Large intestine (tissue), 3 donors: ENCODE results near the gene GUCA1C. TPM values are rescaled to one million over a fixed set of nuclear protein-coding genes. Genes with fewer than 3 reads are reported as not detected.
A peak's percentile ranks its signal among the peaks of the same experiment; 100 is the strongest.

Source experiments
- DNase-seq, 2 donors: peaks; one replicate each; pipeline versions ENCODE4 v3.0.0 to v3.0.0-alpha.2; 2013
- H3K27ac ChIP-seq: one replicate; pipeline ENCODE4 v1.5.1; 2013; ENCODE audit warnings: low read length
- H3K27me3 ChIP-seq: 2 replicates; pipeline ENCODE4 v1.6.1; 2013; ENCODE audit warnings: low read length; ENCODE audit not compliant: control insufficient read depth, insufficient read depth
- H3K36me3 ChIP-seq: 2 replicates; pipeline ENCODE4 v1.6.1; 2013; ENCODE audit warnings: low read length; ENCODE audit not compliant: control insufficient read depth, insufficient read depth
- H3K4me1 ChIP-seq: one replicate; pipeline ENCODE4 v1.6.1; 2013; ENCODE audit warnings: low read length; ENCODE audit not compliant: control insufficient read depth, insufficient read depth
- H3K4me3 ChIP-seq: one replicate; pipeline ENCODE4 v1.5.1; 2013; ENCODE audit warnings: low read length
- H3K9me3 ChIP-seq: one replicate; pipeline ENCODE4 v1.6.1; 2013; ENCODE audit warnings: mild to moderate bottlenecking, low read depth, low read length, moderate library complexity; ENCODE audit not compliant: control insufficient read depth
- WGBS: methylation state at CpG from one replicate; pipeline ENCODE4 v1.1.5; 2013; ENCODE audit warnings: low lambda C conversion rate; ENCODE audit not compliant: insufficient coverage; 5-methylcytosine and 5-hydroxymethylcytosine counted together
- polyA plus RNA-seq: library from polyadenylated mRNA; unstranded; fragments of 120-200 nt; gene quantifications from one replicate; pipeline ENCODE4 v1.2.1, GENCODE V29; 2013

Gene GUCA1C
- polyA plus RNA-seq, 1 donor = not detected

DNA sequence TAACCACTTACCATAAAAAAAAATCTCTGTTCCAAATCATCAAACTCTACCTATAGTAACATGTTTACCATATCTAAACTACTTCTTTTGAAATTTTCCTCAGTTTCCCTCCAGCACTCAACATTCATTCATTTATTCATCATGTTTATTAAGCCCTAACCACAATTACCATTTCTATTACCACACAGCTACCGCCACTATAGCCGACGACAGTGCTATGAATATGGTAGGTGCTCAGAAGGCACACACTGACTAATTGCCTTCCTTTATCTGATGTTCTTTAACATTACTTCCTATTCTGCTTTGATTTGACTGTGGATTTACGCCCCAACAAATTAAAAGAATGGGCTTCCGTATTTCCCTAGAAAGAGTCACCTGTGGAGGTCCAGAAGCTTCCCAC, 43.9 kb downstream of the GUCA1C start:
- Histone ChIP-seq H3K9me3 (no peaks in the 10 kb centered on the region), H3K27ac (no peak overlapping the region), H3K27me3 (no peaks in the 10 kb centered on the region), H3K36me3 (no peaks in the 10 kb centered on the region), H3K4me1 (no peaks in the 10 kb centered on the region), H3K4me3 (no peak overlapping the region)
- no peak for DNase-seq
- 92% methylated on average over 2 of the region's 5 CpGs for WGBS

DNA sequence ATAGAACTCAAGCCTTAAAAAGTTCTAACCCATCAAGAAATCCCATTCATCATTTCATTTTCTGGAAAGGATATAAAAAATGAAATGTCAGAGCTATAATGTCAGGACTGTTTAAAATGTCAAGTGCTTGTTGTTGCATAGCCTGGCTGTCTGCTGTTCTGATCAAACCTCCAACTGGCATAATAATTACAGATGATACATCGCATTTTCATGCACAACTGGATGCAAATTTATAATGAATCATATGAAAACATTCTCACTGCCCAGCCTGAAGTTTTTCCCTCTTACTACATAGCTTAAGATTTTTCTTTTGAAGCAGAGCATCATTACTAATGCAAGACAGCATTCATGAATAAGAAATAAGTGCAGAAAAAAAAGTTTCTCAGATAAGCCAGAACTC, 46.5 kb downstream of the GUCA1C start:
- Histone ChIP-seq H3K9me3 (no peaks in the 10 kb centered on the region), H3K4me3 (no peak overlapping the region), H3K36me3 (no peaks in the 10 kb centered on the region), H3K27ac (no peak overlapping the region), H3K27me3 (no peaks in the 10 kb centered on the region), H3K4me1 (no peaks in the 10 kb centered on the region)
- WGBS = no CpG with 5 or more reads among the region's 1 CpG
- DNase-seq = no peak

DNA sequence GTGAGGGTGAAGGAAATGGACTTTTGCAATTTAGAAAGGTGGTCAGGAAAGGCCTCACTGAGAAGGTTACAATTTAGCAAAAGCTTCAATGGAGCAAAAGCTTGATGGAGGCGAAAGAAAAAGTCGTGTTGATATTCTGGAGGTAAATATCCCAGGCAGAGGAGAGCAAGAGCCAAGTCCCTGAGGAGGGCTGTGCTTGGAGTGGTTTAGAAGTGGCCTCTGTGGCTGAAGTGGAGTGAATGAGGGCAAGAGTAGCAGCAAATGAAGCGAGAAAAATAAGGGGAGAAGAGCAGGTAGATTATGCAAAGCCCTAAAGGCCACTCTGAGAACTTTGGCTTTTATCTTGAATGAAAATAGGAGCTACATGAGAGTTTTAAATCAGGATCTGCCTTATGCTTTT, 54.1 kb downstream of the GUCA1C start:
- 100% methylated on average over 3 of the region's 3 CpGs for WGBS
- no peaks in the 10 kb centered on the region for H3K4me1 ChIP-seq
- no peaks in the 10 kb centered on the region for H3K27me3 ChIP-seq
- no peak overlapping the region for H3K27ac ChIP-seq
- no peaks in the 10 kb centered on the region for H3K9me3 ChIP-seq
- DNase-seq = no peak
- no peak overlapping the region for H3K4me3 ChIP-seq
- H3K36me3 ChIP-seq = no peaks in the 10 kb centered on the region

DNA sequence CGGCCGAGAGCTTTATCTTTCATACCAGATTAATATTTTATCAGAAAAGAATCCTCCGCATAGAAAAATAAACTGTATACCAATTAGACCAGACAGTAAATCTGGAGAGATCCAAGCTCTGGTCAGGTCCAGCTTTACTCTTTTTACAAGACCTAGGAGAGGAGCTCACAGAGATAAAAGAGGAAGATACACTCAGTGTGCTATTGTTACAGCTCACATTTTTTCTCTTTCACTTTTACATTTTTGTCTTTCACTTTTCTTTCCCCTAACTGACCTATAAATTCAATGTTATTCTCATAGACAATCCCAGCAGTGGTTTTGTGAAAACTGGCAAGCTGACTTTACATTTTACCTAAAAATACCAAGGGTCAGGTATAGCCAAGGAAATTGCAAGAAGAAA, 55.8 kb downstream of the GUCA1C start:
- no peak for DNase-seq
- Histone ChIP-seq H3K36me3 (no peaks in the 10 kb centered on the region), H3K4me3 (no peak overlapping the region), H3K4me1 (no peaks in the 10 kb centered on the region), H3K9me3 (no peaks in the 10 kb centered on the region), H3K27me3 (no peaks in the 10 kb centered on the region), H3K27ac (no peak overlapping the region)
- WGBS = 86% methylated on average over 1 of the region's 3 CpGs

DNA sequence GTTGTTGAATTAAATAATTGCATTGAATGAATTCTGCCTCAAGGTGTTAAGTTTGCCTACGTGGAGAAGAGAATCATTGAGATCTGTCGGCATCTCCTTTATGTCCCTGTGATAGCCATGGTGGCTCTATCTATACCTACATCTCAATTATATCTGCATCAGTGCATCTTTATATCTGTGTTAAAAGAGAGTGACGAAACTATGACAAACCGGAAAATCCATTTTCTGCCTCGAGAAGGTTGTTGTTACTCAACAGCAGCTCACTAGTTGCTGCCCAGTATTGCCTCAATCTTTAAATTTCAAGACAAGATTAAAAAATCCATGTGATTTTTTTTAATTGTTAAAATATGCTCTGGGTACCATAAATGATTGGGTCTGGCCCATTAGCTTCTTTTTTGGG, 58.7 kb downstream of the GUCA1C start:
- WGBS = 92% methylated on average over 2 of the region's 5 CpGs
- Histone ChIP-seq H3K9me3 (no peaks in the 10 kb centered on the region), H3K27ac (no peak overlapping the region)

DNA sequence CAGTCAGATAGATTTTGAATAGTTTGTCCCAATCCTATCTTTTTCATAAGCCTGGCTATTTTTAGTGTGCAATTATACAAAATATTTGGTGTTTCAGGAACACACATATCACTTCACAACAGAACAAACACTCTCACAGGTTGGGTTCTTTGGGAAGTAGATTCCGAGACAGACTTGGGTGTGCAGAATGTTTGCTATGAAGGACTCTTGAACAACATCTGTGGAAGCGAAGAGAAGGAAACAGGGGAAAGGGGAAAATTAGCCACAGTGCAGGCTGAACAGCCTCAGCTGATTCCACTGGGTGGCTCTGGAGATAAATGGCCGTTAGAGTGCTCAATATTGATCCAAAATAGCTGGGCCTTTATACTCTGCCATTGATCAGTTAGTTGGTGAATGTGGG, 61.8 kb downstream of the GUCA1C start:
- no peak for DNase-seq
- no peaks in the 10 kb centered on the region for H3K4me1 ChIP-seq

More for the DNA sequence above, 58.7 kb downstream of the GUCA1C start:
- H3K4me1 ChIP-seq = no peaks in the 10 kb centered on the region
- DNase-seq = no peak
- no peaks in the 10 kb centered on the region for H3K36me3 ChIP-seq
- no peaks in the 10 kb centered on the region for H3K27me3 ChIP-seq
- H3K4me3 ChIP-seq = no peak overlapping the region

DNA sequence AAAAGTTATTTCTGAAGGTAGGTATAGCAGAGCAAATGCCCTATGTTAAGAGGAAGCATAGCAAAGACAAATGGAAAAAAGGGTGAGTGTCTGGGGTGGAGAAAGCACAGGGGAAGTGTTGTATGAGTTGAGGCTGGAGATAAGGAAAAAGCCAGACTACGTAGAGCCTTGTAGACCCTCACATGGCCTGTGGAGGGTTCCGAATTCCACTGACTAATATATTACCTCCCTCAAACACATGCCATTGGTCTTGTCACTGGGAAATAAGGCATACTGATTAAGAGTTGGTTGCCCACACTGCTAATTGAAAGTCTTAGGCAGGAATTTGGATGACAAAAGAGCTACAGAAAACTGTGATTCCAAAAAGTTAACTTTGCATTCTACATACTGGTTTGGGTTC, 65.9 kb downstream of the GUCA1C start:
- Histone ChIP-seq H3K27ac (no peak overlapping the region), H3K4me1 (no peaks in the 10 kb centered on the region), H3K4me3 (no peak overlapping the region), H3K9me3 (no peaks in the 10 kb centered on the region), H3K36me3 (no peaks in the 10 kb centered on the region), H3K27me3 (no peaks in the 10 kb centered on the region)
- no peak for DNase-seq
- WGBS = no CpG with 5 or more reads among the region's 2 CpGs

More for the DNA sequence above, 61.8 kb downstream of the GUCA1C start:
- Histone ChIP-seq H3K4me3 (no peak overlapping the region), H3K27me3 (no peaks in the 10 kb centered on the region), H3K9me3 (no peaks in the 10 kb centered on the region), H3K27ac (no peak overlapping the region), H3K36me3 (no peaks in the 10 kb centered on the region)
- no CpG with 5 or more reads among the region's 3 CpGs for WGBS

DNA sequence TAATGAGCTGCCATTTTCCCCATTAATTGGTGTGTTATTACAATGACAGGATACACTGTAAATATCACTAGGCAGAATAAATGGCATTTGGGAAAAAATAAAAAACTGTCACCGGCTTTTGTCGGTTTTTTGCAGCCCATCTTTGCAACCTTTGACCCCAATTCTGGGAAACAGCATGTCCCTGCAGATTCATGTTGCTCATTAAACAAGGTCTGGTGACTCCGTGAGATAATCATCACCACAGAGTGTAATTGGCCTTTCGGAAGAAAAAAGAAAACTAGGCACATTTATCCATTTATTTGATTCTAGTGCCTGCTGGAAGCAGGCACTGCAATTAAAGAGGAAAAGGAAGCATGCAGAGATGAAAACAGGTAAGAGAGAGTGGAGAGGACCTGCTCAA, 66.6 kb downstream of the GUCA1C start:
- H3K4me3 ChIP-seq = no peak overlapping the region
- H3K27me3 ChIP-seq = no peaks in the 10 kb centered on the region
- H3K27ac ChIP-seq = no peak overlapping the region
- peak; percentile 29 to 65 for DNase-seq
- H3K9me3 ChIP-seq = no peaks in the 10 kb centered on the region
- no peaks in the 10 kb centered on the region for H3K4me1 ChIP-seq
- no CpG with 5 or more reads among the region's 4 CpGs for WGBS
- no peaks in the 10 kb centered on the region for H3K36me3 ChIP-seq

DNA sequence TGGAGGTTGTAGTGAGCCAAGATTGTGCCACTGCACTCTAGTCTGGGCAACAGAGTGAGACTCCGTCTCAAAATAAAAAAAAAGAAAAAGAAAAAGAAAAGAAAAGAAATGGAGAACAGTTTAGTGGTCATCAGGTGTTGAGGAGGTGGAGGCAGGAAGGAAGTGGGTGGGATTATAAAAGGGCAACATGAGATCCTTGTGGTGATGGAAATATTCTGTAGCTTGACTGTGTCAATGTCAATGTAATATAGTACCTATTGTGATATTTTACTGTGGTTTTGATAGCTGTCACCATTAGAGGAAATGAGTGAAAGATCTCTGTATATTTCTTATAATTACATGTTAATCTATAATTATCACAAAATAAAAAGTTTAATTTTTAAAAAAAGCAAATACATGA, 70.3 kb downstream of the GUCA1C start:
- Histone ChIP-seq H3K4me3 (no peak overlapping the region), H3K4me1 (no peaks in the 10 kb centered on the region), H3K27me3 (no peaks in the 10 kb centered on the region), H3K36me3 (no peaks in the 10 kb centered on the region), H3K27ac (no peak overlapping the region), H3K9me3 (no peaks in the 10 kb centered on the region)
- no peak for DNase-seq
- WGBS = 0% methylated on average over 1 of the region's 1 CpG

DNA sequence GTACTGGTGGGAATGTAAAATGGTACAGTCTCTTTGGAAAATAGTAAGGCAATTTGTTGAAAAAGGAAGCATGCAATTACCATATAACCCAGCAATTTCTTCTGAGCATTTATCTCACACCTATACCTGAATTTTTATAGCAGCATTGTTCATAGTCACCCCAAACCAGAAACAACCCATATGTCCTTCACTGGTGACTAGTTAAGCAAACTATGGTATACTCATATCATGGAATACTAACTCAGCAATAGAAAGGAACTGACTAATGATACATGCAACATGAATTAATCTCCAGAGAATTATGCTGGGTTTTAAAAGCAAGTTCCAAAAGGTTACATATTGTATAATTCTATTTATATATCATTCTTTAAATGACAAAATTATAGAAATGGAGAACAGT, 70.9 kb downstream of the GUCA1C start:
- H3K36me3 ChIP-seq = no peaks in the 10 kb centered on the region
- no peak for DNase-seq
- H3K27me3 ChIP-seq = no peaks in the 10 kb centered on the region
- H3K27ac ChIP-seq = no peak overlapping the region
- no peaks in the 10 kb centered on the region for H3K4me1 ChIP-seq
- no peak overlapping the region for H3K4me3 ChIP-seq
- no peaks in the 10 kb centered on the region for H3K9me3 ChIP-seq

DNA sequence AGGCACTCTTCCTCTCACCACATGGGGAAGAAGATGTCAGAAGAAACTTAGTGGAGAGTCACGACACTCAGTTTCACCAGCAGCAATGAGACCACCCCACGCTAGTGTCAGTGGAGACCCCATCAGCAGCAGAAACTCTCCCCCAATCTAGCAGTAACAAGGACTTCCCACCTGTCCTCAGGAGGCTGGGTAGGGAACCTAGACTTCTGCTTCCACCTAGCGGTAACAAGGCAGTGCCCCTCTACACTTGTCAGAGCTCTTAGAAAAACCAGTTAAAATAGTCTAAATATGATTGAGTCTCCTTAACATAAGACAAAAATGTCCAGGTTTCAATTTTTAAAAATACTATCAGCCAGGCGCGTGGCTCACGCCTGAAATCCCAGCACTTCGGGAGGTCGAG, 73.8 kb downstream of the GUCA1C start:
- H3K4me1 ChIP-seq = no peaks in the 10 kb centered on the region
- H3K27ac ChIP-seq = no peak overlapping the region
- H3K9me3 ChIP-seq = no peaks in the 10 kb centered on the region
- no CpG with 5 or more reads among the region's 8 CpGs for WGBS
- H3K4me3 ChIP-seq = no peak overlapping the region
- DNase-seq = no peak
- no peaks in the 10 kb centered on the region for H3K36me3 ChIP-seq
- no peaks in the 10 kb centered on the region for H3K27me3 ChIP-seq
